Pancreas (tissue), 10 donors: ENCODE measurements around the gene NRP1. TPM values are rescaled to one million over a fixed set of nuclear protein-coding genes. Genes with fewer than 3 reads are reported as not detected.

ENCODE experiments used
- ATAC-seq, 4 donors: fragments of 200-7000 bp; cut with Tn5 transposase; one replicate each; pipeline versions ENCODE4 v1.8.0 to v1.9.1; 2020; ENCODE audit warnings: mild to moderate bottlenecking in 4 of 4, moderate library complexity in 4 of 4
- DNase-seq, 6 donors: peaks; one replicate each; pipeline ENCODE4 v3.0.0-alpha.2; 2020
- FAIRE-seq: peaks from 2 replicates; lab custom pipeline; 2012; peaks lifted over from hg19 to GRCh38; lab: Jason Lieb, UNC
- H3K27ac ChIP-seq, 4 donors: fragments of 200-600 bp; sonication (generic); 1 replicate in 3 of 4; 2 replicates in 1 of 4; pipeline versions ENCODE4 v1.5.0 to v1.8.0; 2020
- H3K27me3 ChIP-seq, 4 donors: fragments of 200-600 bp; one replicate each; pipeline ENCODE4 v1.8.0; 2021
- H3K36me3 ChIP-seq, 3 donors: fragments of 200-600 bp; sonication (generic) in 1 of 3; one replicate each; pipeline versions ENCODE4 v1.5.0 to v1.8.0; 2020 to 2021
- H3K4me1 ChIP-seq, 3 donors: fragments of 200-600 bp; one replicate each; pipeline ENCODE4 v1.8.0; 2021
- H3K4me3 ChIP-seq, 4 donors: fragments of 200-600 bp; sonication (generic) in 2 of 4; one replicate each; pipeline versions ENCODE4 v1.5.0 to v1.8.0; 2020 to 2021
- H3K9me3 ChIP-seq, 4 donors: fragments of 200-600 bp; one replicate each; pipeline ENCODE4 v1.8.0; 2021
- CTCF ChIP-seq, 4 donors: fragments of 200-600 bp; sonication (generic) in 3 of 4; IDR thresholded peaks; one replicate each; pipeline versions ENCODE4 v1.5.0 to v1.8.0; 2021; ENCODE audit warnings: antibody characterized with exemption in 4 of 4
- WGBS, 2 donors: extraction: QIAGEN DNeasy Blood & Tissue Kit; methylation state at CpG; one replicate each; pipeline ENCODE4 v1.1.7; 2013; 5-methylcytosine and 5-hydroxymethylcytosine counted together
- intact Hi-C, 3 donors: fragments of 100-400 bp; cut with DNase I; formaldehyde crosslinking; loops; one replicate each; pipeline versions ENCODE4 v1.11.1 to v1.14.2; 2022
- polyA plus RNA-seq, 2 donors: library from polyadenylated mRNA; stranded (reverse); fragments of 200-250 nt; gene quantifications; one replicate each; pipeline ENCODE4 v1.2.3, GENCODE V29; 2013
- total RNA-seq, 6 donors: library from RNA; stranded (reverse); fragmentation: NEBNext Ultra II Directional in 4 of 6; extraction: Animal tissue kit (Norgen Biotek cat#: 25700) in 4 of 6; gene quantifications; one replicate each; pipeline versions ENCODE4 v1.2.1 to v1.2.4, GENCODE V29; 2021 to 2023
- donor health status: healthy with polysubstance abuse.
- donor health status: DM: no; HTN: no; CAD: no; lungs with moderate emphysema.
- donor health status: DM: no; HTN: no; CAD: no.
- donor health status: control.
- donor health status: control.
- donor health status: Bipolar disorder and iron deficiency.
- donor health status: DM: yes; HTN: yes; CAD: no.
- donor health status: DM: no; HTN: no; CAD: no.
- donor health status: DM: no; HTN: no; CAD: no.
- donor health status: DM: yes; HTN: yes; CAD: no.

Gene NRP1
- total and polyA plus RNA-seq, 8 donors, result 12.0 to 56.4 (median 28.4) TPM

GRCh38 chr10:33161550-33162247 lies 172.8 kb downstream of the NRP1 start:
- 84 to 88% methylated on average over 6 of the region's 6 CpGs for WGBS, 2 donors
- Histone ChIP-seq H3K9me3 (no peaks in the 10 kb centered on the region), H3K27me3 (no peaks in the 10 kb centered on the region), H3K27ac (no peak overlapping the region), H3K4me3 (no peak overlapping the region), H3K4me1 (peaks cover 0 to 5% (median 0%) of the 10 kb centered on the region in 3 donors), H3K36me3 (no peaks in the 10 kb centered on the region)
- FAIRE-seq (no peak), DNase-seq (no peak), ATAC-seq (no peak)
- TF ChIP-seq CTCF (IDR thresholded peaks at IDR 0.05), result no peak
- intact Hi-C loops, result no loop called here

GRCh38 chr10:33160151-33160550 lies 174.3 kb downstream of the NRP1 start:
- DNase-seq (peak in 3 of 6 donors; percentile 38 to 50 (median 38)), ATAC-seq (peak in 3 of 4 donors; percentile 6 to 51 (median 42)), FAIRE-seq (no peak)
- peak overlapping the region in 3 of 4 donors; percentile 3 to 38 (median 29) for H3K27ac ChIP-seq
- no peaks in the 10 kb centered on the region for H3K9me3 ChIP-seq
- 64 to 68% methylated on average over 8 of the region's 8 CpGs for WGBS, 2 donors
- no peaks in the 10 kb centered on the region for H3K27me3 ChIP-seq
- H3K4me1 ChIP-seq, result peaks cover 6 to 20% (median 9%) of the 10 kb centered on the region in 3 donors
- TF ChIP-seq CTCF (IDR thresholded peaks at IDR 0.05), result no peak
- no peak overlapping the region for H3K4me3 ChIP-seq
- H3K36me3 ChIP-seq, result no peaks in the 10 kb centered on the region
- intact Hi-C loops, result no loop called here

GRCh38 chr10:33157103-33157502 lies 177.4 kb downstream of the NRP1 start:
- intact Hi-C loops, result no loop called here
- WGBS, 2 donors, result 83 to 93% methylated on average over 4 of the region's 4 CpGs
- H3K36me3 ChIP-seq, result no peaks in the 10 kb centered on the region
- H3K4me1 ChIP-seq, result peaks cover 6 to 22% (median 11%) of the 10 kb centered on the region in 3 donors
- H3K9me3 ChIP-seq, result no peaks in the 10 kb centered on the region
- no peaks in the 10 kb centered on the region for H3K27me3 ChIP-seq
- FAIRE-seq (no peak), DNase-seq (no peak), ATAC-seq (peak in 1 of 4 donors; percentile 5)
- peak overlapping the region in 2 of 4 donors; percentile 58 to 63 for H3K27ac ChIP-seq
- no peak for TF ChIP-seq CTCF (IDR thresholded peaks at IDR 0.05)
- H3K4me3 ChIP-seq, result no peak overlapping the region

GRCh38 chr10:33155720-33156638 lies 178.5 kb downstream of the NRP1 start:
- Histone ChIP-seq H3K27ac (peak overlapping the region in 2 of 4 donors; percentile 58 to 64), H3K4me1 (peaks cover 6 to 22% (median 11%) of the 10 kb centered on the region in 3 donors), H3K27me3 (no peaks in the 10 kb centered on the region), H3K36me3 (no peaks in the 10 kb centered on the region), H3K9me3 (no peaks in the 10 kb centered on the region), H3K4me3 (no peak overlapping the region)
- WGBS, 2 donors, result 26 to 34% methylated on average over 10 of the region's 10 CpGs
- intact Hi-C loops, result no loop called here
- FAIRE-seq, result no peak
- peak in 3 of 4 donors; percentile 26 to 37 (median 36) for TF ChIP-seq CTCF (IDR thresholded peaks at IDR 0.05)
- peak; percentile 79 to 95 (median 90) for ATAC-seq
- peak in 2 of 6 donors; percentile 11 to 59 for DNase-seq
